NCI-H1105 treated with DMSO at 0.1 percent for 48 hours (cell line): Measurements from ENCODE around the gene RPS6KL1.

Experiments
- DNase-seq: peaks from one replicate; lab custom pipeline; 2025; lab: John Stamatoyannopoulos, UW

The RPS6KL1 gene

DNA sequence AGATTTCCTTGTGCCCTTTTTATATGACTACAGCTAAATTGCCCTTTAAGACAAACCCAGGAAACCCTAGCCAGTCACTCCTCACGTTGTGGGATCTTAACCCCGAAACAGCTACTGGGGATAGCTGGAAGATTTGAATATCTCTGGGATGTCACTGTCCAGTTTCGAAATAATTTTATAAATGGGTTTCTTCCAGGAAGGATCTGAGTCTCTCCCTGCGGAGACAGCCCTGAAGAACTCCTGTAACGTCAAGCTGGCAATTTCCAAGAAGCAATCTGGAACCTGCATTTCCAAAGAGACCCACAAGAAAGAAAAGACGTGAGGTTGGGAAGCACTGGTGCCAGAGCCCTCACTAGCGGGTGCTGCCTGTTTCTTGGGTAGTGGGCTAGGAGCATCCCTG is 68.0 kb downstream of the RPS6KL1 start:
- DNase-seq, result no peak
